GM03348 (cell line): ENCODE results near the gene THOC3.
"Not testable (repeated sequence)": the region's sequence is repeated elsewhere in the genome, so short reads cannot be mapped to it uniquely, and the experiment has no call there.

Experiments
- DNase-seq: peaks from one replicate; pipeline ENCODE4 v3.0.0; 2012; ENCODE audit warnings: low spot score

THOC3 gene

GRCh38 chr5:175967471-175968372, at the start of gene THOC3:
Gene THOC3 (minus strand): TSS chr5:175968315. CDS start chr5:175968208, 107 bp downstream.
- DNase-seq, result not testable (repeated sequence)

DNA sequence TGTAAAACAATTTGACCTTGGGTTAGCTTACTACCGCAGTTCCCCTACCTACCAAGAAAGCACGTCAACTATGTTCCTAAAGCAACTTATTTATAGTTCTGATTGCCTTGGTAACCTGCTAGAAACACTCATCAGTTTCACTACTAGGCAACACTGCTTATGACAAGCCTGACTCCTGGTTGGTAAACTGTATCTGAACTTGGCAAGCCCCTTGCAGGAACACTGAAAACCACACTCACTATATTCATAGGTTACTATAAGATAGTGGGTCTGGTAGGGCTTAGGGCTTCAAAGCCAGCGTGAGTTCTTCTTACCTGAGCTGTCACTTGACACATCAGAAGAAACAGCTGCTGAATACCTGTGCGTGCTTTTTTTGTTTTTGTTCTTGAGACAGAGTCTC, 49.2 kb upstream of the THOC3 start:
- DNase-seq, result not testable (repeated sequence)

DNA sequence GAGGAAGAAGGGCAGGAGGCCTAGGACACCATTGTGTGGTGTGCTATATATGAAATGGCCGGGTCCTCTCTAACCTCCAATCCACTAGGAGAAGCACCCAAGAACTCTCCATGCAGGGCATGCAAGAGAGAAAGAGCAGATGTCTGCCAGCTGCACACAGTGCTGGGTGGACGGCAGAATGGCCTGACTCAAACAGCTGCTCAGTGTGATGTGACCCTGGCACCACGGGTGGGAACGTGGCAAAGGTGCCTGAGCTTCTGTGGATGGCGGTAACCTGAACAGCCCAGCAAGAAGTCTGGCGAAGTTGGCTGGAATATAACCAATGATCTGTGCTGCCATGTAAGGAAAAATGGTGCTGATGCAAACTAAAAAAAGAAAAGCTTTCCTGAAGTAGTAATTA, 46.2 kb upstream of the THOC3 start:
- DNase-seq, result not testable (repeated sequence)

- DNase-seq, result not testable (repeated sequence)
Measured at GRCh38 chr5:176011088-176011487, 43.0 kb upstream of the THOC3 start.

DNA sequence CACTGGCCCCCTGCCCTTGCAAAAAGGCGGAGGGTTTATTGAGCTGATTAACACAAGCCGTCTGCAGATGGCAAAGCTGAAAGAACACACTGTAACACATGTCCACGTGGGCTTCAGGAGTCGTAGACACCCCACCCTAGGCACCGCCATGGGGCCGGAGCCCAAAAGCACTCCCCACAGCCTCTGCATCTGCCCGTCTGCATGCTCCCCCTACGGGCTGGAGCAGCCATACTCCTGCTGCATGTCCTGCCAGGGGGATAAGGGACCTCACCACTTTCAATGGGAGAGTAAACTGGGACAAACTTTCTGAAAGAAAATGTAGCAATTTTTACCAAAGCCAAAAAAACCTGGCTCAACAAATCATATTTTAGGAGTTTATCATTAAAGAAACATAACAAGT, 42.1 kb upstream of the THOC3 start:
- DNase-seq, result not testable (repeated sequence)

GRCh38 chr5:176007220-176007619, 39.1 kb upstream of the THOC3 start:
- not testable (repeated sequence) for DNase-seq

GRCh38 chr5:176006819-176007218, 38.7 kb upstream of the THOC3 start:
- not testable (repeated sequence) for DNase-seq

- DNase-seq, result not testable (repeated sequence)
Measured at GRCh38 chr5:175997979-175998378, 29.9 kb upstream of the THOC3 start.

- not testable (repeated sequence) for DNase-seq
Measured at GRCh38 chr5:175997495-175997894, 29.4 kb upstream of the THOC3 start.

DNA sequence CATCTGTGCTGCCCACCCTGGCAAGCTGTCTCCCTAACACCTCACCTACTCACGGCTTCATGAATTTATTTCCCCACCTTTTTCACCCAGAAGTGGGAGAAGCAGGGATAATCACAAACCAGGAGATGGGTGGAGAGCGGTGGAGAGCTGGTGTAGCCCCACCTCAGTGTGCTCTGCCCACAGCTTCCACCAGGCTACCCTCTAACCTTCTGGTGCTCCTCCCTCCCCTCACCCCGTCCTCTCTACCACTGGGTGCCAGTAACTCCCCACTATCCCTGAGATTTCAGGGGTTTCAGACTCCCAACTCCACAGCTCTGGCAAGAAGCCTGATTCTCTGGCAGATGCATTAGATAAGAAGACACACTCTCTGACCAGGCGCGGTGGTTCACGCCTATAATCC, 28.7 kb upstream of the THOC3 start:
- DNase-seq, result not testable (repeated sequence)

GRCh38 chr5:175995506-175995905, 27.4 kb upstream of the THOC3 start:
- not testable (repeated sequence) for DNase-seq

- not testable (repeated sequence) for DNase-seq
Measured at GRCh38 chr5:175979371-175979995, 11.4 kb upstream of the THOC3 start.

GRCh38 chr5:175968381-175968780, 266 bp upstream of the THOC3 start:
- DNase-seq, result not testable (repeated sequence)

DNA sequence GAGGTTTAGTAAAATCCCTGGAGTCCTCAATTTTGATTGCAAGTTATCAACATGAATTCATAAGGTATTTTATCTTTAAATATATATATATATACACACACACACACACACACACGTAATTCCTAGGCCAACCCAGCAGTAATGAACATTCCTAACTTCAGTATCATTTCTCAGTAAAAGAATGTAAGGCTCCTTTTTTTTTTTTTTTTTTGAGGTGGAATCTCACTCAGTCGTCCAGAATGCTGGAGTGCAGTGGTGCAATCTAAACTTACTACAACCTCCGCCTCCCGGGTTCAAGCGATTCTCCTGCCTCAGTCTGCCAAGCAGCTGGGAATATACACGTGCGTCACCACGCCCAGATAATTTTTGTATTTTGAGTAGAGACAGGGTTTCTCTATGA, 5.8 kb downstream of the THOC3 start:
- not testable (repeated sequence) for DNase-seq

DNA sequence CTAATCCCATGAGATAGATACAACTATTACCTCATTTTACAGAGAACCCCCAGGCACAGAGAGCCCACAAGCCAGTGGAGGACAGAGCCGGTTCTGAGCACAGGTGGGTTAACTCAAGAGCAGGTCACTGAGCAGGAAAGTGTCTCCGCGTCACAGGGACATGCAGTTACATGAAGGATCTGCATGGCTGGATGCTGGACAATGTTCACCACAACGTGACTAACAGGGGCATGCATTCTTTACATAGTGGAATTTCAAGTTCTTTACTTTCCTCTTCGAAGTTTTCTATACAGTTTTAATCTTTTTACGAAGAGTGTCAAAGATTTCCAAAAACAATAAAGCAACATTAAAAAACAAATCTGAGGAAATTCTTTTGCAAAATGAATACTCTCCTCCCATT, 7.9 kb downstream of the THOC3 start:
- not testable (repeated sequence) for DNase-seq

DNA sequence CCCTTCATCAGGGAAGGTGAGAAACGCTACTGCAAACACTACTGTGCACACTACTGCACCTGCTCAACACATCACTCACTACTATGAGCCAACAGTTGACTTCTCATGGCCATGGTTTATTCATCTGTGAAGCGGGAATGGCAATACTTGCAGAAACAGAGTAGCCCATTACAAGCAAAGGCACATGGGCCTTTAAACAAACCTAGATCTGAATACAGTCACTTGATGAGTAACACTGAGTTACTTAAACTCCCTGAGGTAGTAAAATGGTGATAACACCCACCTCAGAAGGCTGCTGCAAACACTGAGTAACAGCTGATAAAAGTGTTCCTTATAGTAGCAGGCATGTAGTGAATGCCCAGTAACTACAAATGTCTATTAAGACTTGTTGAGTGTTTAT, 9.6 kb downstream of the THOC3 start:
- not testable (repeated sequence) for DNase-seq

- not testable (repeated sequence) for DNase-seq
Measured at GRCh38 chr5:175954107-175954506, 14.0 kb downstream of the THOC3 start.

GRCh38 chr5:175952810-175953209, 15.3 kb downstream of the THOC3 start:
- DNase-seq, result not testable (repeated sequence)

DNA sequence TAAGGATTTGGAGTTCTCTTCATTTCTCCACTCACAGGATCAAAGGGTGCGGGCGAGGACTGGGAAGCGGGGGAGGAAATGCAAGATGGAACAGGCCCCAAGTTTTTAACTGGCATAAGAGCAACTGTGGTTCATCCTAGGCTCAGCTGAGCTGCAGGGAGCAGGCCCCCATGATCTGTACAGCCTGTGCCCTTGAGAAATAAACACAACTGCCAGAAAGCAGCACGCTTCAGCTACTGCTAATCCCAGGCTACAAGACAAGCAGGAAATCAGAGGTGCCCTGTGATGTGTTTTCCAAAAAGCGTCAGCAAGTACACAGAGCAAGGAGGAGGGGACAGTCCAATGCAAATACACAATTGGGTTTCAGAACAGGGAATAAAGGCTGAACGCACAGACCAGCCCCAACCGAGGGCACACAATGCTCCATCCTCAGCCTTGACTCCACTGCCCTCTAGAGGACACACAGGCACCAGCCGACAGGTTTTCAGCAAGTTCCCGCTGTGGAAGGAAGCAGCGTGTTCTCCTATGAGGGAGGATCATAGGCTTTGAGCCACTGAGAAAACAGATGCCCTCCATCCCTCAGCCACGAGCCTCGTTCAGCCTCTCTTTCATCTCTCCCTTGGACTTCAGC, 16.7 kb downstream of the THOC3 start:
- DNase-seq, result not testable (repeated sequence)

DNA sequence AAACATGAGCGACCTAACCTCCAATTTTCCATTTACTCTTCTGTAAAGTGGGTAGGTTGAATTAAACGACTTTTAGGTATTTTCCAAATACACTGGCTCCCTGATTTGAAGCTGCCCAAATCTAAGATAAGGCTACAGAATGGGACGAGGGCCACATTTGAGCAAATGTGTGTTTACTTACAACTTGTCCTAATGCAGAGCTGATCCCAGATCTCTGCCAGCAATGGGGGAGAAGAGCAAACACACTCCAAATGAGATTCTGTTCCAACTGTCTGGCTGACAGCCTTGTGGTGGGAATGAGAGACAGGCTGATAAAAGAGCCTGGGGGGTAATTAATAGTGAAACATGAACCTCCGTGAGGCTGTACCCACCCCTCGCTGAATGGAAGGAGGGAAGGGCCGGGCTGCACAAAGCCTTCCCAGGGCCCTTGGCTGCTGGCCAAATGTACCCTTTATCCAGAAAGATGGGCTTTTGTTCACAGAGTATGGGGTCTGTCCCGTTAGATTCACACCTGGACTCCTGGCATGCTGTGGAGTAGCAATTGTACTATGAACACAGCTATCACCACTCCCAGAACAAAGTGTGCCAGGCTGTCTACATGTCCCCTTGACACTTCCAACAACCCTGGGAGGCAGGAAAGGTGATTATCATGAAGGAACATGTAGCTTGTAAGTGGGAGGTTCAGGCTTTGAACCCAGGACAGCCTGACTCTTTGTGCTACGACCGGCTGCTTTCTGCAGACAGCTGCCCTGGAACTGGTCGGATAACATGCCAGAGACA, 19.6 kb downstream of the THOC3 start:
- DNase-seq, result not testable (repeated sequence)

DNA sequence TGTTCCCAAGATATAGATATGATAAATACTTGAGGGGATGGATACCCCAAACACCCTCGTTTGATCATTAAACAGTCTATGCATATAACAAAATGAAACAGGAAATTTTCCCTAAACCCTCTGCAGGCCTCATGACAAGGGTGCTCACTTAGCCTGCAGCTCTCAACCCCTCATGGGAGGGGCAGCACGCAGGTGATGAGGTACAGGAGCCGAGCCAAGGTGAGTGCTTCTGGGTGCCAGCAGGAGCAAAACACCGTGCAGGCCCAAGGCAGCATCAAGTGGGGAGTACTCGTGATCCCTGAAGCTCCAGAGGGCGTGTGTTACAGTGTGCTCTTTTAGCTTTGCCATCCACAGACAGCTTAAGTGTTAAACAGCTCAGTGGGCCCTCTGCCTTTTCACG, 24.9 kb downstream of the THOC3 start:
- DNase-seq, result not testable (repeated sequence)

- DNase-seq, result not testable (repeated sequence)
Measured at GRCh38 chr5:175940632-175941031, 27.5 kb downstream of the THOC3 start.
